Measurements from ENCODE around the gene MYO15A. TPM values are rescaled to one million over a fixed set of nuclear protein-coding genes. Genes with fewer than 3 reads are reported as not detected.

The MYO15A gene
- total RNA-seq, 2 experiments from 2014 or later: 0.31 to 0.40 TPM

DNA sequence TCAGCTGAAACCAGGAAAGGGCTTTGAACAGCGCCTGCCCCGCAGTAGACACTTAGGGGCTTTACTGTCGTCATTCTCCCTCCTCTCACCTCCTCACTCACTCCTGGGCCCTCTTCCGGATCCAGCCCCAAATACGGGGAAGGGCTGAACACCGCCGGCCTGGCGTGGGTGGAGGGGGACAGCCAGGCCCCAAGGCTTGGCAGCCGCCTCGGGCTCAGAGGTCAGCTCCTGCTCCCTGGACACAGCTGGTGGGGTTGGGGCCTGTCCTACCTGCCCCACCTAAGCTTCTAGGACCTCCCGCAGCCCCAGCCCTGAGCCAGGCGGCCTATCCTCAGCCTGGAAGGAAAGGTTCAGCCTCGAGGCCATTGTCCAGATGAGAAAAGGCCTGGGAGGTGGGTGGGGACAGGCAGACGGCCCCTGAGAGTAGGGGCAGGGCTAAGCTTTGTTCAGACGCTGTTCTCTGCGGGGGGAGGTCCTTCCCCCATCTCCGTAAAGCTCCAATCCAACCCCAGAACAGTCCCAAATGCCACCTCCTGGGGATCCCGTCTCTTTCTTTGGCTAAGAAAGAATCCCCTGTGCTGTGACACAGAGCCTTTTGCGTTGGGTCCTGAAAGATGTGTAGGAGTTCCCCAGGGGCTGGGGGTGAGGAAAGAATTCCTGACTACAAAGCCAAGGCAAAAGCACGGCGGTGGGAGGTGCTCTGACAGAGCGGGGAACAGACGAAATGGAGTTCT, 116.0 kb downstream of the MYO15A start:
- Mint-ChIP-seq H3K4me1 (ENCODE audit: low read depth) (peaks cover 24% of the 10 kb centered on the region), H3K9me3 (no peaks in the 10 kb centered on the region), H3K27me3 (ENCODE audit: low read depth) (no peaks in the 10 kb centered on the region), H3K36me3 (ENCODE audit: low read depth) (no peaks in the 10 kb centered on the region), H3K4me3 (peak overlapping the region; percentile 70), H3K27ac (no peak overlapping the region)
- intact Hi-C loops (cut with micrococcal nuclease): loop anchor here (1.0 kb wide), 3 partner anchors 34 to 91 kb away; partner anchors contain the start of genes ALKBH5, FLII and SMCR8
- DNase-seq: no peak
- CTCF ChIA-PET: interaction anchor here (1.1 kb wide), 1 partner anchor 83 kb away, joined by 3 read pairs; no protein-coding TSS in a partner anchor

DNA sequence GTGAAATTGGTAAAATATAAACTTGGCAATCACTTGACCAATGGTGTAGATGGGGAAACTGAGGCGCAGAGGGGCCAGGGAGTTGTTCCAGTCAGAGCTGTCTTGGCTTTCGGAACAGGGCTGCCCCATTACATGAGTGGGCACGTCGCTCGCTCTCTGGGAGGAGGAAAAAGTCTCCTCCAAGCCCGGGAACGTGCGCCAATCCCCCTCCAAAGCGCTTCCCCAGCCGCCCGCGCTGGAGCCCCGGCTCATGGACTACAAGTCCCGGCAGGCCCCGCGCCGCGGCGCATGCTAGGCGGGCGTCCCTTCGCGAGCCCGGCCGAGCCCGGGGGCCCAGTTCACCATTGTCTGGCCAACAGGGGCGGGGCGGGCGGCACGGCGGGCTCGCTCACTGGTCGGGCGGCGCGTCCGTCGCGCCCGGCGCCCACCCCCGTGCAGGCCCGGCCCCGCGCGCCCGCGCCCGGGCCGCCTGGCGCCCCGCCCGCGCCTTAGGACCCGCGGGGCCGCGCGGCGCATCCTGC, 116.6 kb downstream of the MYO15A start, which contains the start of gene LLGL1:
LLGL1 (plus strand) TSS at position 515 of the 521 bp plus-strand sequence. CDS start 48 bp downstream, outside the sequence.
- DNase-seq: peak; percentile 97
- H3K4me1 Mint-ChIP-seq (ENCODE audit: low read depth): peaks cover 24% of the 10 kb centered on the region
- intact Hi-C loops (cut with micrococcal nuclease): loop anchor here (1.0 kb wide), 3 partner anchors 33 to 90 kb away; partner anchors contain the start of genes ALKBH5, FLII and SMCR8
- H3K27ac Mint-ChIP-seq: peak within 1 kb of the TSS; percentile 0
- H3K9me3 Mint-ChIP-seq: no peaks in the 10 kb centered on the region
- H3K4me3 Mint-ChIP-seq: peak within 1 kb of the TSS; percentile 91
- no peaks in the 10 kb centered on the region for H3K27me3 Mint-ChIP-seq (ENCODE audit: low read depth)
- H3K36me3 Mint-ChIP-seq (ENCODE audit: low read depth): no peaks in the 10 kb centered on the region
- CTCF ChIA-PET: no interaction called here

DNA sequence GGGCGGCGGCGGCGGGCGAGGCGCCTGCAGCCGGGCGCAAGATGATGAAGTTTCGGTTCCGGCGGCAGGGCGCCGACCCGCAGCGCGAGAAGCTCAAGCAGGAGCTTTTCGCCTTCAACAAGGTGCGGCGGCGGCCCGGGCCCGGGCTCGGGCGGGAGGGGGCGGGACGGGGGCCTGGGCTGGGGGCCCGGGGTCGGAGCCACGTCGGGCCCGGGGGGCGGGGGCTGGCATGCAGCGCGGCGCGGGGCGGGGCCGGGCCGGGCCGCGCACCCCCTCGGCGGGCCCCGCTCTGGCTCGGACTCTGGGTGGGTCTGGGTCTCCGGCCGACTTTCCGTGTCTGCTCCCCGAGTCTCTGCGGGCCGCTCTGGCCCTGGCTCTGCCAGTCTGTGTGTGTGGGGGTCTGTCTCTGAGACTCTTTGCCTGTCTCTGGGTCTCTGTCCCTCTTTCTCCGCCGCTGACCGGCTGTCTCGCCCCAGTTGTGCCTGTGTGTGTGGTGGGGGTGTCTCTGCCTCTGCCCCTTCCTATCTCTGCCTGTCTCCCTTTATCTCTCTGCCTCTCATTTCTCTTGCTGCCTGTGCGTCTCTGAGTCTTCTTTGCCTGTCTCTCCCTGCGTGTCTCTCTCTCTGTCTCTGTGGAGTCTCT, 117.2 kb downstream of the MYO15A start:
- peak; percentile 15 for DNase-seq
- CTCF ChIA-PET: no interaction called here
- peaks cover 24% of the 10 kb centered on the region for H3K4me1 Mint-ChIP-seq (ENCODE audit: low read depth)
- peak overlapping the region; percentile 91 for H3K4me3 Mint-ChIP-seq
- no peaks in the 10 kb centered on the region for H3K27me3 Mint-ChIP-seq (ENCODE audit: low read depth)
- intact Hi-C loops (cut with micrococcal nuclease): loop anchor here (1.0 kb wide), 3 partner anchors 33 to 90 kb away; partner anchors contain the start of genes ALKBH5, FLII and SMCR8
- no peaks in the 10 kb centered on the region for H3K36me3 Mint-ChIP-seq (ENCODE audit: low read depth)
- no peaks in the 10 kb centered on the region for H3K9me3 Mint-ChIP-seq
- H3K27ac Mint-ChIP-seq: peak overlapping the region; percentile 0

- Mint-ChIP-seq H3K9me3 (no peaks in the 10 kb centered on the region), H3K27ac (peak overlapping the region; percentile 0), H3K27me3 (ENCODE audit: low read depth) (no peaks in the 10 kb centered on the region), H3K36me3 (ENCODE audit: low read depth) (no peaks in the 10 kb centered on the region), H3K4me3 (peak overlapping the region; percentile 91), H3K4me1 (ENCODE audit: low read depth) (peaks cover 24% of the 10 kb centered on the region)
- no peak for DNase-seq
- CTCF ChIA-PET: no interaction called here
- intact Hi-C loops (cut with micrococcal nuclease): no loop called here
Measured at GRCh38 chr17:18226284-18226945, 117.9 kb downstream of the MYO15A start.

GRCh38 chr17:18227635-18228034, 119.1 kb downstream of the MYO15A start:
- H3K4me1 Mint-ChIP-seq (ENCODE audit: low read depth): peaks cover 24% of the 10 kb centered on the region
- CTCF ChIA-PET: no interaction called here
- no peaks in the 10 kb centered on the region for H3K27me3 Mint-ChIP-seq (ENCODE audit: low read depth)
- no peaks in the 10 kb centered on the region for H3K36me3 Mint-ChIP-seq (ENCODE audit: low read depth)
- intact Hi-C loops (cut with micrococcal nuclease): no loop called here
- H3K27ac Mint-ChIP-seq: no peak overlapping the region
- no peak for DNase-seq
- no peak overlapping the region for H3K4me3 Mint-ChIP-seq
- no peaks in the 10 kb centered on the region for H3K9me3 Mint-ChIP-seq

GRCh38 chr17:18228176-18228682, 119.7 kb downstream of the MYO15A start:
- H3K4me3 Mint-ChIP-seq: no peak overlapping the region
- H3K4me1 Mint-ChIP-seq (ENCODE audit: low read depth): peaks cover 24% of the 10 kb centered on the region
- no peak for DNase-seq
- no peaks in the 10 kb centered on the region for H3K36me3 Mint-ChIP-seq (ENCODE audit: low read depth)
- intact Hi-C loops (cut with micrococcal nuclease): no loop called here
- H3K9me3 Mint-ChIP-seq: no peaks in the 10 kb centered on the region
- CTCF ChIA-PET: no interaction called here
- no peak overlapping the region for H3K27ac Mint-ChIP-seq
- no peaks in the 10 kb centered on the region for H3K27me3 Mint-ChIP-seq (ENCODE audit: low read depth)

DNA sequence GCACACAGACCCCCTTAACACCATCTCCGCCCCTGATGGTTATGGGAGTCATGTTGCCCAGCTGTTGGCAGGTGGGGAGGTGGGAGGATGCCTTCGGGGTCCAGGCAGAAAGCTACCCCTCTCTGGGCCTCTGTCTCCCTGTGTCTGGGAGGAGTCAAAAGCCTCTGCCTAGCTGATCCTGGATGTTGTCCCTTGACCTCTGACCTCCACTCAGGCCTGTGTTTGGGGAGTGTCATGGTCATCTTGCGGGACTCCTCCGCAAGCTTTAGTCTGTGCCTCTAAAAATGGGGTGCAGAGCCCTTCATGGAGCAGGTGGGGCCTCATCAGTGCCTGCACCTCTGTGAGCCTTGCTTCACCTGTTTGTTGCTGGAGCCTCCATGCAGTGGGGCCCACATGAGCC, 120.7 kb downstream of the MYO15A start:
- no peaks in the 10 kb centered on the region for H3K36me3 Mint-ChIP-seq (ENCODE audit: low read depth)
- no peaks in the 10 kb centered on the region for H3K9me3 Mint-ChIP-seq
- DNase-seq: no peak
- CTCF ChIA-PET: interaction anchor here (1.3 kb wide), 1 partner anchor 12 kb away, joined by 3 read pairs; no protein-coding TSS in a partner anchor
- H3K27ac Mint-ChIP-seq: no peak overlapping the region
- H3K4me1 Mint-ChIP-seq (ENCODE audit: low read depth): peaks cover 24% of the 10 kb centered on the region
- intact Hi-C loops (cut with micrococcal nuclease): no loop called here
- no peaks in the 10 kb centered on the region for H3K27me3 Mint-ChIP-seq (ENCODE audit: low read depth)
- no peak overlapping the region for H3K4me3 Mint-ChIP-seq

Other genes starting within 250 kb of the MYO15A start
- 1 to 10 TPM; 9.8 to 9.9 TPM for gene TOM1L2, start 136.4 kb upstream of the MYO15A start, total RNA-seq
- gene DRC3, start 135.9 kb upstream of the MYO15A start, total RNA-seq: under 1 TPM; 0.40 to 0.64 TPM
- gene ATPAF2, start 69.6 kb upstream of the MYO15A start, total RNA-seq: 10 to 100 TPM; 24.7 to 25.7 TPM
- gene GID4, start 69.3 kb upstream of the MYO15A start, total RNA-seq: 1 to 10 TPM; 5.2 to 6.0 TPM
- 10 to 100 TPM; 38.4 to 38.7 TPM for gene DRG2, start 20.8 kb upstream of the MYO15A start, total RNA-seq
- 10 to 100 TPM; 83.4 to 86.7 TPM for gene ALKBH5, start 75.1 kb downstream of the MYO15A start, total RNA-seq
- 10 to 100 TPM; 14.8 to 15.0 TPM for gene LLGL1, start 116.9 kb downstream of the MYO15A start, total RNA-seq
- 100 to 1,000 TPM; 326 to 328 TPM for gene FLII, start 150.0 kb downstream of the MYO15A start, total RNA-seq
- gene MIEF2, start 151.9 kb downstream of the MYO15A start, total RNA-seq: 1 to 10 TPM; 6.0 to 7.1 TPM
- gene TOP3A, start 206.2 kb downstream of the MYO15A start, total RNA-seq: 10 to 100 TPM; 59.0 to 59.5 TPM
- 1 to 10 TPM; 8.5 to 8.8 TPM for gene SMCR8, start 206.5 kb downstream of the MYO15A start, total RNA-seq